ENCODE measurements around the gene XPC.

DNA sequence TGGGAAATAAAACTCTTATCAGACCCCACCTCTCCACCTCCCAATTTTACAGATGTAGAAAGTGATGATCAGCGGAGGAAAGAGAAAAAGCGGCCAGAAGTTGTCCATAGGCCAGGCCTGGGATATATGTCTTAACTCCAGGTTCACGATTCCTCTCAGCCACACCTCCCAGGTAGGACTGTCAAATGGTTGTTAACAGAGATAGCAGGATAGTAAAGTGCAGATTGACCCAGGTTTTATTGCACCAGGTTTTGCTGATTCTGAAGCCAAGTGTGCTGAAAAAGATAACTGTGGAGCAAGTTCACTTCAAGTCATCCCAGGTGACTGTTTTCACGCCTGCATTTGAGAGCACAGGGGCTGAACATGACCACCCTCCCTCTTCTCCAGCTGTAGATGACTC lies 36.4 kb upstream of the XPC start:
- TF ChIP-seq, protein P1, sequence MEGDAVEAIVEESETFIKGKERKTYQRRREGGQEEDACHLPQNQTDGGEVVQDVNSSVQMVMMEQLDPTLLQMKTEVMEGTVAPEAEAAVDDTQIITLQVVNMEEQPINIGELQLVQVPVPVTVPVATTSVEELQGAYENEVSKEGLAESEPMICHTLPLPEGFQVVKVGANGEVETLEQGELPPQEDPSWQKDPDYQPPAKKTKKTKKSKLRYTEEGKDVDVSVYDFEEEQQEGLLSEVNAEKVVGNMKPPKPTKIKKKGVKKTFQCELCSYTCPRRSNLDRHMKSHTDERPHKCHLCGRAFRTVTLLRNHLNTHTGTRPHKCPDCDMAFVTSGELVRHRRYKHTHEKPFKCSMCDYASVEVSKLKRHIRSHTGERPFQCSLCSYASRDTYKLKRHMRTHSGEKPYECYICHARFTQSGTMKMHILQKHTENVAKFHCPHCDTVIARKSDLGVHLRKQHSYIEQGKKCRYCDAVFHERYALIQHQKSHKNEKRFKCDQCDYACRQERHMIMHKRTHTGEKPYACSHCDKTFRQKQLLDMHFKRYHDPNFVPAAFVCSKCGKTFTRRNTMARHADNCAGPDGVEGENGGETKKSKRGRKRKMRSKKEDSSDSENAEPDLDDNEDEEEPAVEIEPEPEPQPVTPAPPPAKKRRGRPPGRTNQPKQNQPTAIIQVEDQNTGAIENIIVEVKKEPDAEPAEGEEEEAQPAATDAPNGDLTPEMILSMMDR (IDR thresholded peaks at IDR 0.05; ENCODE audit: low read depth, low read length, missing input control) = no peak
- TF ChIP-seq, protein P2, sequence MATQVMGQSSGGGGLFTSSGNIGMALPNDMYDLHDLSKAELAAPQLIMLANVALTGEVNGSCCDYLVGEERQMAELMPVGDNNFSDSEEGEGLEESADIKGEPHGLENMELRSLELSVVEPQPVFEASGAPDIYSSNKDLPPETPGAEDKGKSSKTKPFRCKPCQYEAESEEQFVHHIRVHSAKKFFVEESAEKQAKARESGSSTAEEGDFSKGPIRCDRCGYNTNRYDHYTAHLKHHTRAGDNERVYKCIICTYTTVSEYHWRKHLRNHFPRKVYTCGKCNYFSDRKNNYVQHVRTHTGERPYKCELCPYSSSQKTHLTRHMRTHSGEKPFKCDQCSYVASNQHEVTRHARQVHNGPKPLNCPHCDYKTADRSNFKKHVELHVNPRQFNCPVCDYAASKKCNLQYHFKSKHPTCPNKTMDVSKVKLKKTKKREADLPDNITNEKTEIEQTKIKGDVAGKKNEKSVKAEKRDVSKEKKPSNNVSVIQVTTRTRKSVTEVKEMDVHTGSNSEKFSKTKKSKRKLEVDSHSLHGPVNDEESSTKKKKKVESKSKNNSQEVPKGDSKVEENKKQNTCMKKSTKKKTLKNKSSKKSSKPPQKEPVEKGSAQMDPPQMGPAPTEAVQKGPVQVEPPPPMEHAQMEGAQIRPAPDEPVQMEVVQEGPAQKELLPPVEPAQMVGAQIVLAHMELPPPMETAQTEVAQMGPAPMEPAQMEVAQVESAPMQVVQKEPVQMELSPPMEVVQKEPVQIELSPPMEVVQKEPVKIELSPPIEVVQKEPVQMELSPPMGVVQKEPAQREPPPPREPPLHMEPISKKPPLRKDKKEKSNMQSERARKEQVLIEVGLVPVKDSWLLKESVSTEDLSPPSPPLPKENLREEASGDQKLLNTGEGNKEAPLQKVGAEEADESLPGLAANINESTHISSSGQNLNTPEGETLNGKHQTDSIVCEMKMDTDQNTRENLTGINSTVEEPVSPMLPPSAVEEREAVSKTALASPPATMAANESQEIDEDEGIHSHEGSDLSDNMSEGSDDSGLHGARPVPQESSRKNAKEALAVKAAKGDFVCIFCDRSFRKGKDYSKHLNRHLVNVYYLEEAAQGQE (IDR thresholded peaks at IDR 0.05) = no peak
- no peak for TF ChIP-seq YY1 (IDR thresholded peaks at IDR 0.05)
- TF ChIP-seq, protein P3, sequence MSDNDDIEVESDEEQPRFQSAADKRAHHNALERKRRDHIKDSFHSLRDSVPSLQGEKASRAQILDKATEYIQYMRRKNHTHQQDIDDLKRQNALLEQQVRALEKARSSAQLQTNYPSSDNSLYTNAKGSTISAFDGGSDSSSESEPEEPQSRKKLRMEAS (IDR thresholded peaks at IDR 0.05) = no peak
- TF ChIP-seq, protein P4, sequence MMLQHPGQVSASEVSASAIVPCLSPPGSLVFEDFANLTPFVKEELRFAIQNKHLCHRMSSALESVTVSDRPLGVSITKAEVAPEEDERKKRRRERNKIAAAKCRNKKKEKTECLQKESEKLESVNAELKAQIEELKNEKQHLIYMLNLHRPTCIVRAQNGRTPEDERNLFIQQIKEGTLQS (IDR thresholded peaks at IDR 0.05) = no peak
- TF ChIP-seq TAF1 (conservative IDR thresholded peaks at IDR 0.05) = no peak
- TF ChIP-seq, protein P5, sequence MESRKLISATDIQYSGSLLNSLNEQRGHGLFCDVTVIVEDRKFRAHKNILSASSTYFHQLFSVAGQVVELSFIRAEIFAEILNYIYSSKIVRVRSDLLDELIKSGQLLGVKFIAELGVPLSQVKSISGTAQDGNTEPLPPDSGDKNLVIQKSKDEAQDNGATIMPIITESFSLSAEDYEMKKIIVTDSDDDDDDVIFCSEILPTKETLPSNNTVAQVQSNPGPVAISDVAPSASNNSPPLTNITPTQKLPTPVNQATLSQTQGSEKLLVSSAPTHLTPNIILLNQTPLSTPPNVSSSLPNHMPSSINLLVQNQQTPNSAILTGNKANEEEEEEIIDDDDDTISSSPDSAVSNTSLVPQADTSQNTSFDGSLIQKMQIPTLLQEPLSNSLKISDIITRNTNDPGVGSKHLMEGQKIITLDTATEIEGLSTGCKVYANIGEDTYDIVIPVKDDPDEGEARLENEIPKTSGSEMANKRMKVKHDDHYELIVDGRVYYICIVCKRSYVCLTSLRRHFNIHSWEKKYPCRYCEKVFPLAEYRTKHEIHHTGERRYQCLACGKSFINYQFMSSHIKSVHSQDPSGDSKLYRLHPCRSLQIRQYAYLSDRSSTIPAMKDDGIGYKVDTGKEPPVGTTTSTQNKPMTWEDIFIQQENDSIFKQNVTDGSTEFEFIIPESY (IDR thresholded peaks at IDR 0.05) = no peak
- no peak for TF ChIP-seq EGR1 (IDR thresholded peaks at IDR 0.05; ENCODE audit: low read depth in 2 of 2)
- TF ChIP-seq HNF4G (IDR thresholded peaks at IDR 0.05) = no peak
